Measurements from ENCODE around the gene IL4R.

IL4R gene

GRCh38 chr16:27359051-27359450, 45.3 kb downstream of the IL4R start:
- DNase-seq (ENCODE audit: low spot score) = no peak

GRCh38 chr16:27359615-27360014, 45.8 kb downstream of the IL4R start:
- no peak for DNase-seq (ENCODE audit: low spot score)

- no peak for DNase-seq (ENCODE audit: low spot score)
Measured at GRCh38 chr16:27361987-27362386, 48.2 kb downstream of the IL4R start.

DNA sequence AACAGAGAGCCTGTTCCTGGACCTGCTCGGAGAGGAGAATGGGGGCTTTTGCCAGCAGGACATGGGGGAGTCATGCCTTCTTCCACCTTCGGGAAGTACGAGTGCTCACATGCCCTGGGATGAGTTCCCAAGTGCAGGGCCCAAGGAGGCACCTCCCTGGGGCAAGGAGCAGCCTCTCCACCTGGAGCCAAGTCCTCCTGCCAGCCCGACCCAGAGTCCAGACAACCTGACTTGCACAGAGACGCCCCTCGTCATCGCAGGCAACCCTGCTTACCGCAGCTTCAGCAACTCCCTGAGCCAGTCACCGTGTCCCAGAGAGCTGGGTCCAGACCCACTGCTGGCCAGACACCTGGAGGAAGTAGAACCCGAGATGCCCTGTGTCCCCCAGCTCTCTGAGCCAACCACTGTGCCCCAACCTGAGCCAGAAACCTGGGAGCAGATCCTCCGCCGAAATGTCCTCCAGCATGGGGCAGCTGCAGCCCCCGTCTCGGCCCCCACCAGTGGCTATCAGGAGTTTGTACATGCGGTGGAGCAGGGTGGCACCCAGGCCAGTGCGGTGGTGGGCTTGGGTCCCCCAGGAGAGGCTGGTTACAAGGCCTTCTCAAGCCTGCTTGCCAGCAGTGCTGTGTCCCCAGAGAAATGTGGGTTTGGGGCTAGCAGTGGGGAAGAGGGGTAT, 48.9 kb downstream of the IL4R start:
- DNase-seq (ENCODE audit: low spot score) = no peak

DNA sequence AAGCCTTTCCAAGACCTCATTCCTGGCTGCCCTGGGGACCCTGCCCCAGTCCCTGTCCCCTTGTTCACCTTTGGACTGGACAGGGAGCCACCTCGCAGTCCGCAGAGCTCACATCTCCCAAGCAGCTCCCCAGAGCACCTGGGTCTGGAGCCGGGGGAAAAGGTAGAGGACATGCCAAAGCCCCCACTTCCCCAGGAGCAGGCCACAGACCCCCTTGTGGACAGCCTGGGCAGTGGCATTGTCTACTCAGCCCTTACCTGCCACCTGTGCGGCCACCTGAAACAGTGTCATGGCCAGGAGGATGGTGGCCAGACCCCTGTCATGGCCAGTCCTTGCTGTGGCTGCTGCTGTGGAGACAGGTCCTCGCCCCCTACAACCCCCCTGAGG, 49.5 kb downstream of the IL4R start:
- no peak for DNase-seq (ENCODE audit: low spot score)

GRCh38 chr16:27363797-27364196, 50.0 kb downstream of the IL4R start:
- DNase-seq (ENCODE audit: low spot score) = no peak

DNA sequence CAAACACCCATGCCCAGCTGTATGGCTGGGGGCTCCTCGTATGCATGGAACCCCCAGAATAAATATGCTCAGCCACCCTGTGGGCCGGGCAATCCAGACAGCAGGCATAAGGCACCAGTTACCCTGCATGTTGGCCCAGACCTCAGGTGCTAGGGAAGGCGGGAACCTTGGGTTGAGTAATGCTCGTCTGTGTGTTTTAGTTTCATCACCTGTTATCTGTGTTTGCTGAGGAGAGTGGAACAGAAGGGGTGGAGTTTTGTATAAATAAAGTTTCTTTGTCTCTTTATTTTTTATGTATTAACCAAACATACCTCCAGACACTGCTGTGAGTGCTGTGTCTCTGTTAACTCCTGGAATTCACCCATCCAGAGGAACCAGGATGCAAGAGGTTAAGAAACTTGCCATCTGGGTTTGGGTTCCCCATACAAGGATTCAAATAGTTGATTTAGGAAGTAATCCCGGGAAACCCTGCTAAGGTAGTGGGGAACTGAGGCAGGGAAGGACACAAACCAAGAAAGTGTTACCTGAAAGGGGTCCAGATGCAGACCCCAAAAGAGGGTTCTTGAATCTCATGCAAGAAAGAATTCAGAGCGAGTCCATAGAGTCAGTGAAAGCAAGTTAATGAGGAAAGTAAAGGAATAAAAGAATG, 50.8 kb downstream of the IL4R start:
- DNase-seq (ENCODE audit: low spot score) = no peak

GRCh38 chr16:27365142-27366089, 51.6 kb downstream of the IL4R start:
- DNase-seq (ENCODE audit: low spot score) = no peak

- DNase-seq (ENCODE audit: low spot score) = no peak
Measured at GRCh38 chr16:27366687-27367460, 53.1 kb downstream of the IL4R start.

GRCh38 chr16:27367461-27368357, 53.9 kb downstream of the IL4R start:
- DNase-seq (ENCODE audit: low spot score) = peak; percentile 84

DNA sequence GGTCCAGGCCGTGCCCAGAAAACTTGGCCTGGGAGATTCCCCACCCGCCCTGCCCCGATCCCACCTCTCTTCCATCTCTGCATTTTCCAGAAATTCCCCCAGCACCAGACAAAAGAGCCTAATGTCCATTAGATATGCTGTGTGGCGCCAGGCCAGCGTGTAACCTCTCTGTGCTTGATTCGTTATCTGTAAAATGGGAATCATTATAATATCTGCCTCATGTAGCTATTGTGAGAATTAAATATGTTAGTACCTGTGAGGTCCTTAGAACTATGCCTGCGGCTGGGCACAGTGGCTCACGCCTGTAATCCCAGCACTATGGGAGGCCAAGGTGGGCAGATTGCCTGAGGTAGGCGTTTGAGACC, 54.6 kb downstream of the IL4R start:
- no peak for DNase-seq (ENCODE audit: low spot score)

DNA sequence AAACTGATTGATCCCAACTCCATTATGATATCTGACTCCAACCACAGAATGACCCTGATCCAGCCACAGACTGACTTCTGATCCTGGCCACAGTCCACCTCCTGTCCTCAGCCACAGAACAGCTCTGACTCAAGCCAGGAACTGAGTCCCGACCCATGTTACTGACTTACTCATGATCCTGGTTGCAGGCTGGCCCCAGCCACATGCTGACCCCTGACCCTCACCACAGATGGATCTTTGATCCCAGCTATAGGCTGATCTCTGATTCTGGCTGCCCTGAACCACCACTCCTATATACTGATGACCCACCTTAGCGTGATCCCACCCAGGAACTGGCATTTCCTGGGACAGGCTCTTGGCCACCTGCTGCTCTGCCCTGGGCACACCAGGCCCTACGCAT, 56.0 kb downstream of the IL4R start:
- DNase-seq (ENCODE audit: low spot score) = peak; percentile 68

- DNase-seq (ENCODE audit: low spot score) = no peak
Measured at GRCh38 chr16:27370318-27370717, 56.5 kb downstream of the IL4R start.

GRCh38 chr16:27373312-27373711, 59.5 kb downstream of the IL4R start:
- no peak for DNase-seq (ENCODE audit: low spot score)

GRCh38 chr16:27374221-27374803, 60.5 kb downstream of the IL4R start:
- no peak for DNase-seq (ENCODE audit: low spot score)

DNA sequence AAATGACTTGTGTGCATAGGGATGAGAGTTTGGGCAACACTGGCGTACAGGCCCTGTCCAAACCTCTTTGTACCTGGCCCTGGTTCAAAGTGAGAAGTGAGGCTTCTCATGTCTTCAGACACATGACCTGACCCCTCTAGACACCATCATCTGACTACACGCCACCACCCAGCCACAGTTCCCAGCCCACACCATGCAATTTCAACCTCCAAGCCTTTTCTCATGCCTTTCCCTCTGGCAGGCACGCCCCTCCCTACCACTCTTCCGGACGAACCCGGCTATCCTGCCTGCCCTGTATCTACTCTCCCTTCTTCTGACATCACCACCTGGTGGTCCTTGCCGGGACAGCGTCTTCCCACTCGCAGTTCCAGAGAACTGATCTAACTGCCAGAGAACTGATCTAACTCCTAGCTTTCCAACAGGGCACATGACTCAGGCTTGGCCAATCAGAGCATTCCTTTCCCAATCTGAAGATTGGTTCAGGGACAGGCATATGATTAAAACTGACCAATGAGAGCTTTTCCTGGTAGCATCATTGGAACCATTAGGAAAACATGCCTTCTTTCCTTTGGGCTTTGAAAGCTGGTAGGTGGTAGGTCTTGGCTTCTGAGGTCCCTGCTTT, 61.1 kb downstream of the IL4R start:
- DNase-seq (ENCODE audit: low spot score) = peak; percentile 81

DNA sequence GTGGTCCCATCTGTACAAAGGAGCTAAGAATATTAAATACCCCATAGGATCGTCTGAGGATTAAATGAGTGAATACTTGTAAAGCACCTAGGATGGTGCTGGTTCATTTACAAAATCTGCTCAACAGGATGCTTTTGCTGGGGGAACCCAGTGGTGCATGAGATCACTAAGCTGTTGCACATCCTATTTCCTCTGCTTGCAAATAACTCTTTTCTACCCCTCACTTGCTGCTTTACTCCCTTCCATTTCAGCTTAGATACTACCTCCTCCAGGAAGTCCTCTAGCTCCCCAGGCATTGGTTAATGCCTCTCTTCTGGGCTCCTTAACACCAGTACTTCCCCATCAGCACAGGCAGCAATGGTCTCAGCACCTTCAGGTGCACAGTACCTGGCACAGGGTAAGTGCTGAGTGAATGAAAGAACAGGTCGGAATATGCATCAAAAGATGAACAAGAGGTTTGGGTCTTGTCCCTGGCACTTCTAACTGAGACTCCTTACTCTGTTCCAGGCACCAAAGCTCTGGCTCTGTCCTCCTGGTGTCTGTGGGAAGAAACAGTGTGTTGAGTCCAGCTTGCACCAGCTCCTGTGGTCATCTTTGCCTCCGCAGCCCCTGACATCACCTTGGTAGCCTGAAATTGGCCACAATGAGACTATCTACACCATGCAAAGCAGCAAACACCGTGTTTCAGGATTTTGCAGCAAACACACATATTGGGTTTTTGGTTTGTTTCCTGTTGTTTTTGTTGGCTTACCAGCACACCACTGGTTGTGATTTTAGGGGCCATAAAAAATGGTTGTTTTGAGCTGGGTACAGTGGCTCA, 64.1 kb downstream of the IL4R start:
- DNase-seq (ENCODE audit: low spot score) = no peak

DNA sequence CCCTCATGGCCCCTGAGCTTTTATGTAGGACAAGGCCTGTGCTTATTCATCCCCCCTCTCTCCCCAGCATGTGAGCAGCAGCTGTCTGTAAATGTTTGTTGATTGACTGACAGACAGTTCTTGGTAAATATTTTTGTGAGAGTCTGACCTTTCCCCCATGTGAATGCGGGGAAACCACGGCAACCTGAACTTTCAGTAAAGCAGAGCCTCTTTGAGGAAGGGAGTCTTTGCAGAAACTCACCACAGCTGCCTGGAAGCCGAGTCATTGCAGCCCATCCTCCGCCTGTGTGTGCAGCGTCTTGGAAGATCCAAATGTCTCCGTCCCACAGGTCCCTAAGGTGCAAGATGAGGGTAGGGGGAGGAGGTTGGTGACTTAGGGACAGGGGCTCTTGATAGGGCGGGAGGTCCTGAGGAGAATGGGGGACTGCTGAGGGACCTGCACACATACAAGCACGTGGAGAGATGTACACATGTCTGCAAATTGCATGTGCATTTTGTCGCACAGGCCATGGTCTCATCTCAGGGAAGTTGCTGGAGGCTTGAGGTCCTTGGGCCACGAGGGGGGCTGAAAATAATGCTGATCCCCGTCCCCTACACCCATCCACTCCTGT, 65.2 kb downstream of the IL4R start:
- DNase-seq (ENCODE audit: low spot score) = no peak

GRCh38 chr16:27379919-27380318, 66.1 kb downstream of the IL4R start:
- no peak for DNase-seq (ENCODE audit: low spot score)
